Measurements from ENCODE around the gene AGBL5. TPM values are rescaled to one million over a fixed set of nuclear protein-coding genes. Genes with fewer than 3 reads are reported as not detected.

Gene AGBL5
- total and polyA plus RNA-seq, 2 of the 13 experiments (the other 11 are each of a cell fraction or from before 2014, with no cell fraction given) = 55.9 to 73.3 TPM

GRCh38 chr2:27013738-27014137 lies 37.7 kb upstream of the AGBL5 start:
- H3K4me1 ChIP-seq (ENCODE audit: insufficient read depth, low read length) = peaks cover 28% of the 10 kb centered on the region
- WGBS (ENCODE audit: low lambda C conversion rate) = 84% methylated on average over 4 of the region's 4 CpGs
- H3K27ac ChIP-seq (ENCODE audit: extremely low read length, insufficient read depth, low read length) = no peak overlapping the region
- no peak overlapping the region for H2AFZ ChIP-seq (ENCODE audit: low read length)
- POLR2A ChIA-PET = no interaction called here
- no TSS peak for BruUV-seq (replicated peaks)
- no peaks in the 10 kb centered on the region for H3K27me3 ChIP-seq (ENCODE audit: control insufficient read depth in 1 of 2, insufficient read depth in 2 of 2, low read length in 2 of 2)
- intact Hi-C loops (cut with micrococcal nuclease; ENCODE audit: unreplicated experiment) = no loop called here
- FAIRE-seq (no peak), ATAC-seq (no peak), DNase-seq (ENCODE audit: low spot score) (no peak)
- in situ Hi-C loops (cut with HindIII; ENCODE audit: extremely low pct_ligation_motif_present, low pct_unique_long_range_greater_than_20kb) = no loop called here
- H4K20me1 ChIP-seq (ENCODE audit: insufficient read depth, low read length) = no peaks in the 10 kb centered on the region
- CTCF ChIA-PET (ENCODE audit: low intra/inter-chr PET ratio, low total read pairs) = no interaction called here
- no peaks in the 10 kb centered on the region for H3K36me3 ChIP-seq (replicated peaks in 1 of 2; ENCODE audit: control insufficient read depth in 1 of 2, insufficient read depth in 2 of 2, low read length in 2 of 2)
- no peak overlapping the region for H3K4me2 ChIP-seq (ENCODE audit: low read depth, low read length)
- H3K4me3 ChIP-seq (replicated peaks in 1 of 3; ENCODE audit: insufficient read depth in 1 of 3, low read depth in 2 of 3, low read length in 3 of 3) = no peak overlapping the region
- no peaks in the 10 kb centered on the region for H3K9me3 ChIP-seq (ENCODE audit: low read length)
- no peak overlapping the region for H3K9ac ChIP-seq (ENCODE audit: insufficient read depth, low read depth, low read length)
- TF ChIP-seq SOX6 (IDR thresholded peaks at IDR 0.05) = no peak
- no peak for TF ChIP-seq SOX6 (CRISPR knock-in tag; IDR thresholded peaks at IDR 0.05)
- no peak for TF ChIP-seq DPF2 (CRISPR knock-in tag; IDR thresholded peaks at IDR 0.05; ENCODE audit: borderline replicate concordance, low read depth)
- TF ChIP-seq CC2D1A (CRISPR knock-in tag; IDR thresholded peaks at IDR 0.05) = no peak
- TF ChIP-seq MIER2 (CRISPR knock-in tag; IDR thresholded peaks at IDR 0.05) = no peak
- TF ChIP-seq, protein P1, sequence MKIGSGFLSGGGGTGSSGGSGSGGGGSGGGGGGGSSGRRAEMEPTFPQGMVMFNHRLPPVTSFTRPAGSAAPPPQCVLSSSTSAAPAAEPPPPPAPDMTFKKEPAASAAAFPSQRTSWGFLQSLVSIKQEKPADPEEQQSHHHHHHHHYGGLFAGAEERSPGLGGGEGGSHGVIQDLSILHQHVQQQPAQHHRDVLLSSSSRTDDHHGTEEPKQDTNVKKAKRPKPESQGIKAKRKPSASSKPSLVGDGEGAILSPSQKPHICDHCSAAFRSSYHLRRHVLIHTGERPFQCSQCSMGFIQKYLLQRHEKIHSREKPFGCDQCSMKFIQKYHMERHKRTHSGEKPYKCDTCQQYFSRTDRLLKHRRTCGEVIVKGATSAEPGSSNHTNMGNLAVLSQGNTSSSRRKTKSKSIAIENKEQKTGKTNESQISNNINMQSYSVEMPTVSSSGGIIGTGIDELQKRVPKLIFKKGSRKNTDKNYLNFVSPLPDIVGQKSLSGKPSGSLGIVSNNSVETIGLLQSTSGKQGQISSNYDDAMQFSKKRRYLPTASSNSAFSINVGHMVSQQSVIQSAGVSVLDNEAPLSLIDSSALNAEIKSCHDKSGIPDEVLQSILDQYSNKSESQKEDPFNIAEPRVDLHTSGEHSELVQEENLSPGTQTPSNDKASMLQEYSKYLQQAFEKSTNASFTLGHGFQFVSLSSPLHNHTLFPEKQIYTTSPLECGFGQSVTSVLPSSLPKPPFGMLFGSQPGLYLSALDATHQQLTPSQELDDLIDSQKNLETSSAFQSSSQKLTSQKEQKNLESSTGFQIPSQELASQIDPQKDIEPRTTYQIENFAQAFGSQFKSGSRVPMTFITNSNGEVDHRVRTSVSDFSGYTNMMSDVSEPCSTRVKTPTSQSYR (CRISPR knock-in tag; IDR thresholded peaks at IDR 0.05; ENCODE audit: borderline replicate concordance) = no peak
- H3K79me2 ChIP-seq (ENCODE audit: insufficient read depth, low read length) = no peaks in the 10 kb centered on the region

Data from HepG2 (cell line).